Lung (tissue), 12 donors: Measurements from ENCODE around the gene ZC3H18. TPM values are rescaled to one million over a fixed set of nuclear protein-coding genes. Genes with fewer than 3 reads are reported as not detected.

Source experiments
- ATAC-seq: fragments of 200-7000 bp; cut with Tn5 transposase; one replicate; pipeline ENCODE4 v1.9.1; 2020; ENCODE audit warnings: moderate number of reproducible peaks; ENCODE audit not compliant: insufficient read depth, low FRiP score
- DNase-seq, 3 donors: peaks; one replicate each; pipeline ENCODE4 v3.0.0-alpha.2; 2013 to 2017
- H3K27ac ChIP-seq, 2 donors: one replicate each; pipeline ENCODE4 v1.5.1; 2013; ENCODE audit warnings: mild to moderate bottlenecking in 2 of 2, moderate library complexity in 2 of 2, control low read depth in 1 of 2, inconsistent platforms in 1 of 2, low read depth in 1 of 2, low read length in 1 of 2
- H3K27me3 ChIP-seq, 3 donors: one replicate each; pipeline ENCODE4 v1.5.1; 2013; ENCODE audit warnings: low read length in 2 of 3; ENCODE audit not compliant: control insufficient read depth in 3 of 3, insufficient read depth in 3 of 3
- H3K36me3 ChIP-seq, 4 donors: one replicate each; pipeline ENCODE4 v1.5.1; 2013; ENCODE audit warnings: low read length in 4 of 4, mild to moderate bottlenecking in 1 of 4, moderate library complexity in 1 of 4; ENCODE audit not compliant: control insufficient read depth in 4 of 4, insufficient read depth in 4 of 4
- H3K4me1 ChIP-seq, 5 donors: one replicate each; pipeline ENCODE4 v1.5.1; 2013; ENCODE audit warnings: low read length in 5 of 5, mild to moderate bottlenecking in 2 of 5, moderate library complexity in 1 of 5; ENCODE audit not compliant: control insufficient read depth in 5 of 5, insufficient read depth in 5 of 5
- H3K4me3 ChIP-seq: one replicate; pipeline ENCODE4 v1.5.1; 2013; ENCODE audit warnings: mild to moderate bottlenecking, control low read depth, moderate library complexity
- H3K9ac ChIP-seq, 2 donors: one replicate each; pipeline ENCODE4 v1.5.1; 2013; ENCODE audit warnings: low read length in 2 of 2, control low read depth in 1 of 2; ENCODE audit not compliant: insufficient read depth in 1 of 2
- H3K9me3 ChIP-seq, 4 donors: one replicate each; pipeline ENCODE4 v1.5.1; 2013; ENCODE audit warnings: low read length in 3 of 4, mild to moderate bottlenecking in 1 of 4, moderate library complexity in 1 of 4; ENCODE audit not compliant: control insufficient read depth in 4 of 4, insufficient read depth in 3 of 4
- WGBS, 2 donors: extraction: QIAGEN DNeasy Blood & Tissue Kit; methylation state at CpG; one replicate each; pipeline ENCODE4 v1.1.7; 2013; 5-methylcytosine and 5-hydroxymethylcytosine counted together
- polyA plus RNA-seq, 2 donors: library from polyadenylated mRNA; stranded (reverse); fragments of 200-250 nt; gene quantifications; one replicate each; pipeline ENCODE4 v1.2.1, GENCODE V29; 2013
- total RNA-seq, 2 donors: library from RNA; depleted of rRNA in 1 of 2; stranded (reverse); fragments of >200 nt in 1 of 2; gene quantifications; one replicate each; pipeline ENCODE4 v1.2.1, GENCODE V29; 2014 to 2021
- TF ChIP-seq, protein P1 (sequence below): IDR thresholded peaks from 2 replicates; pipeline ENCODE4 v1.5.1; 2012; ENCODE audit warnings: mild to moderate bottlenecking; ENCODE audit errors: control extremely low read depth, extremely low read depth
- donor health status: control.
- donor health status: control.
- donor health status: Bipolar disorder and iron deficiency.
- donor health status: healthy.
- donor health status: DM: yes; HTN: yes; CAD: no.

The ZC3H18 gene
- total and polyA plus RNA-seq, 4 donors, result 21.2 to 44.0 (median 28.6) TPM

DNA sequence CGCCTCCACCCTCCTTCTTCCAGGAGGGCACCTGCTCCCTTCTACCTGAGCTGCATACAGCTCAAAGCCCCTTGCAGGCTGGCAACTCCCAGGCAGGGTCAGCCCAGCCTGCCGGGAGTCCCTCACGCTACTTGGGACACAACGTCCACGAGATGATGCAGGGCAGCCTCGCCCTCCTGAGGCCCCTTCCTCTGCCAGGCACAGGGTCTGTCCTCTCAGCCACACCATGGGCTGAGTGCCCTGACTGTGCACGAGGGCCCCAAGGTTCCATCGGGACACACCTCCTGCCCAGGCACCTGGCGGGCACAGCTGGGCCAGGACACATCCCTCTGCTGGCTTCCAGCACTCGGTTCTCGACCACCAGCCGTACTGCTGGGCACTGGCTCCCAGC, 30.9 kb upstream of the ZC3H18 start:
- no peak overlapping the region for H3K27ac ChIP-seq
- no peak overlapping the region for H3K9ac ChIP-seq
- TF ChIP-seq, protein P1, sequence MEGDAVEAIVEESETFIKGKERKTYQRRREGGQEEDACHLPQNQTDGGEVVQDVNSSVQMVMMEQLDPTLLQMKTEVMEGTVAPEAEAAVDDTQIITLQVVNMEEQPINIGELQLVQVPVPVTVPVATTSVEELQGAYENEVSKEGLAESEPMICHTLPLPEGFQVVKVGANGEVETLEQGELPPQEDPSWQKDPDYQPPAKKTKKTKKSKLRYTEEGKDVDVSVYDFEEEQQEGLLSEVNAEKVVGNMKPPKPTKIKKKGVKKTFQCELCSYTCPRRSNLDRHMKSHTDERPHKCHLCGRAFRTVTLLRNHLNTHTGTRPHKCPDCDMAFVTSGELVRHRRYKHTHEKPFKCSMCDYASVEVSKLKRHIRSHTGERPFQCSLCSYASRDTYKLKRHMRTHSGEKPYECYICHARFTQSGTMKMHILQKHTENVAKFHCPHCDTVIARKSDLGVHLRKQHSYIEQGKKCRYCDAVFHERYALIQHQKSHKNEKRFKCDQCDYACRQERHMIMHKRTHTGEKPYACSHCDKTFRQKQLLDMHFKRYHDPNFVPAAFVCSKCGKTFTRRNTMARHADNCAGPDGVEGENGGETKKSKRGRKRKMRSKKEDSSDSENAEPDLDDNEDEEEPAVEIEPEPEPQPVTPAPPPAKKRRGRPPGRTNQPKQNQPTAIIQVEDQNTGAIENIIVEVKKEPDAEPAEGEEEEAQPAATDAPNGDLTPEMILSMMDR, result no peak
- ATAC-seq (no peak), DNase-seq (no peak)
- H3K36me3 ChIP-seq, result peaks cover 0 to 5% (median 2%) of the 10 kb centered on the region in 4 donors
- peaks cover 0 to 10% (median 0%) of the 10 kb centered on the region in 5 donors for H3K4me1 ChIP-seq
- peaks cover 0 to 28% (median 12%) of the 10 kb centered on the region in 3 donors for H3K27me3 ChIP-seq
- H3K9me3 ChIP-seq, result peaks cover 0 to 17% (median 0%) of the 10 kb centered on the region in 4 donors
- no peak overlapping the region for H3K4me3 ChIP-seq
- WGBS, 2 donors, result 60 to 65% methylated on average over 12 of the region's 12 CpGs

DNA sequence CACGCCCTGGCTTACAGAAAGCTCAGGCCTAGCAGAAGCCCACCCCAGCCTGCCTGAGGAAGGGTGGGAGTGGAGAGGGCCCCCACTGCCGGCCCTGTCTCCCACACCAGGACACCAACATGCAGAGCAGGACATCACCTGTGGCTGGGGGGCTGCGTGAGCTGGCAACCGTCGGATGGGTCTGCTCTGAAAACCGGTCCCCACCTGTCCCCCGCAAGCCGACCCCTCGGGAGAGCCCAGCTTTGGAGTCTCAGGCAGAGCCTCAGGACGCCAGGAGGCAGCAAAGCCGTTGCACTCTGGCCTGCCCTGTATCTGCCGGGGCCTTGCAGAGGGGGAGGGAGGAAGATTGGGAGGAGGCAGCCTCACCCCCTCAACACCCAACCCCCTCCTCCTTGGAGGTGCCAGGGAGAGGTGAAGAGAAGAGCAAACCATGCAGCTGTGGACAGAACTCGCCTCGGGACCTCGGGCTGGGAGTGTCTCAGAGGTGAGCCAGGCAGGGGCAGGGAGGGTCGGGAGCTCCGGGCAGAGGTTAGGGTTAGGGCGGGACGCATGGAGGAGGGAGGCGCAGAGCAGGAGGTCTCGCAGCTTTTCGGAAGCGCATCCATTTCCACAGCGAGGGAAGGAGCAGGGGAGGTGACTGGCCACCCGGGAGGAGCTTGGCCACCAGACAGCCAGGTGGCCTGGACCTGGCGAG, 30.4 kb upstream of the ZC3H18 start:
- Histone ChIP-seq H3K4me1 (peaks cover 0 to 9% (median 0%) of the 10 kb centered on the region in 5 donors), H3K27me3 (peaks cover 0 to 28% (median 12%) of the 10 kb centered on the region in 3 donors), H3K4me3 (no peak overlapping the region), H3K36me3 (peaks cover 0 to 5% (median 2%) of the 10 kb centered on the region in 4 donors), H3K27ac (no peak overlapping the region), H3K9me3 (peaks cover 0 to 18% (median 0%) of the 10 kb centered on the region in 4 donors), H3K9ac (no peak overlapping the region)
- TF ChIP-seq, protein P1, result no peak
- DNase-seq (no peak), ATAC-seq (no peak)
- WGBS, 2 donors, result 33 to 52% methylated on average over 26 of the region's 26 CpGs

DNA sequence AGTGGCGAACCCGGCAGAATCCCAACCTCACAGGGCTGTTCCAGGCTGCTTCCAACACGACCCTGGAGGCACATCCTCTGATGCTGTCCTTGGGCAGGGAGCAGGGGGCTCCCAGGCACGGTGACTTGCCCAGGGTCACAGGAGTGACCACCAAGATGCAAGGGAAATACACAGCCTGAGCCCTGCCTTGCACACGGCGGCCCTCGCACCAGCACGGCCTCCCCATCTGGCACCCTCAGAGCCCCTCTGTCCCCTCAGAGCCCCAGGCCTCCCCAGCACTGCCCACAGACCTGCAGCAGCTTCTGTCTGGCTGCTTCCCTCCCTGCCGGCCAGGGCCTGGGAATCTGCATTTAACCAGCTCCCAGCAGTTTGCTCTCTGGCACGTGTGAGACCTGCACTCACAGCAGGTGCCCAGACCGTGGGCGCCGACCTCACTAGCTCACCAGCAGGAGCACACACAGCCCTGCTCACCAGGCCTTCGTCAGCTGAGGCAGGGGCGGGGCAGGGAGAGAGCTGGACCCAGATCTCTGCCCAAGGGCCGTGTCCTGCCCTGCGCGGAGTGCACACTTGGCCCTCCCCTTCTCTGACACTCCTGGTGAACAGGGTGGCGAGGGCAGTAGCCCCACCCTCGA, 29.7 kb upstream of the ZC3H18 start:
- Histone ChIP-seq H3K36me3 (no peaks in the 10 kb centered on the region), H3K9me3 (peaks cover 0 to 20% (median 0%) of the 10 kb centered on the region in 4 donors), H3K27me3 (peaks cover 0 to 28% (median 12%) of the 10 kb centered on the region in 3 donors), H3K27ac (no peak overlapping the region), H3K4me1 (peaks cover 0 to 2% (median 0%) of the 10 kb centered on the region in 5 donors), H3K4me3 (no peak overlapping the region), H3K9ac (no peak overlapping the region)
- 62 to 70% methylated on average over 18 to 20 of the region's 20 CpGs for WGBS, 2 donors
- DNase-seq (no peak), ATAC-seq (no peak)
- TF ChIP-seq, protein P1, result no peak
